HCT116 (cell line): Measurements from ENCODE around the gene CD302. TPM values are rescaled to one million over a fixed set of nuclear protein-coding genes. Genes with fewer than 3 reads are reported as not detected.

Source experiments
- ATAC-seq: fragments of 200-7000 bp; cut with Tn5 transposase; 2 replicates; pipeline ENCODE4 v1.9.1; 2020; ENCODE audit warnings: mild to moderate bottlenecking, moderate library complexity
- BruUV-seq: library from RNA; stranded (reverse); fragments of 400-500 nt; replicated peaks from 2 replicates; lab custom pipeline; 2021; lab: Mats Ljungman, UMichigan
- CTCF ChIA-PET: fragments of 300-600 bp; sonication (Branson Sonifier 250); formaldehyde crosslinking; loops from one replicate; lab custom pipeline; 2021; ENCODE audit warnings: antibody characterized with exemption; lab: Charles Lee
- POLR2A ChIA-PET: fragments of 300-600, 350-600 bp; sonication (Branson Sonifier 250); formaldehyde crosslinking; loops from one replicate; lab custom pipeline; 2021; ENCODE audit warnings: antibody characterized with exemption; lab: Charles Lee
- RAD21 ChIA-PET, 2 experiments: fragments of 300-600 bp; sonication (Branson Sonifier 250); formaldehyde crosslinking; loops; one replicate each; lab custom pipeline; 2023; ENCODE audit warnings: low total read pairs in 2 of 2; ENCODE audit not compliant: uncharacterized antibody in 2 of 2, unreplicated experiment in 2 of 2, low non-redundant PET in 1 of 2; lab: Charles Lee
- DNase-seq: peaks from one replicate; pipeline ENCODE4 v3.0.0-alpha.2; 2010; ENCODE audit warnings: low read depth, low spot score
- H2AFZ ChIP-seq: fragments of 200-600 bp; shearing (Covaris generic), sonication (generic); 2 replicates; pipeline ENCODE4 v1.6.1; 2017; ENCODE audit warnings: low read depth, mixed run types, mixed read lengths, antibody characterized with exemption, low read length; ENCODE audit not compliant: poor library complexity, severe bottlenecking
- H3K27ac ChIP-seq: 2 replicates; pipeline ENCODE4 v1.5.1; 2012; ENCODE audit warnings: low read depth, low read length
- H3K27me3 ChIP-seq: fragments of 200-600 bp; sonication (generic); 2 replicates; pipeline ENCODE4 v1.6.1; 2016; ENCODE audit warnings: mixed run types, low read length, mixed read lengths; ENCODE audit not compliant: insufficient read depth
- H3K36me3 ChIP-seq, 2 experiments: fragments of 200-500 bp in 1 of 2; fragments of 200-600 bp in 1 of 2; sonication (Bioruptor generic) in 1 of 2; sonication (generic) in 1 of 2; 2 replicates each; pipeline versions ENCODE4 v1.5.1 to v1.6.1; 2014 to 2016; ENCODE audit warnings: low read length in 2 of 2, inconsistent platforms in 1 of 2, mixed read lengths in 1 of 2, mixed run types in 1 of 2; ENCODE audit not compliant: insufficient read depth in 2 of 2, control insufficient read depth in 1 of 2
- H3K4me1 ChIP-seq, 2 experiments: fragments of 200-600 bp in 1 of 2; sonication (generic) in 1 of 2; 2 replicates each; pipeline versions ENCODE4 v1.5.1 to v1.6.1; 2012 to 2017; ENCODE audit warnings: low read length in 2 of 2, inconsistent platforms in 1 of 2, mild to moderate bottlenecking in 1 of 2, mixed read lengths in 1 of 2, mixed run types in 1 of 2, moderate library complexity in 1 of 2; ENCODE audit not compliant: insufficient read depth in 2 of 2, control insufficient read depth in 1 of 2
- H3K4me2 ChIP-seq: fragments of 200-600 bp; sonication (generic); 2 replicates; pipeline ENCODE4 v1.6.1; 2017; ENCODE audit warnings: mixed run types, low read length, mixed read lengths
- H3K4me3 ChIP-seq, 2 experiments: fragments of 200-600 bp in 1 of 2; sonication (generic) in 1 of 2; replicated peaks in 1 of 2; 2 replicates each; pipeline ENCODE4 v1.5.1; 2011 to 2016; ENCODE audit warnings: low read length in 2 of 2, control low read depth in 1 of 2, low read depth in 1 of 2, mild to moderate bottlenecking in 1 of 2, mixed read lengths in 1 of 2, mixed run types in 1 of 2
- H3K79me2 ChIP-seq: fragments of 200-600 bp; sonication (generic); 2 replicates; pipeline ENCODE4 v1.6.1; 2017; ENCODE audit warnings: mild to moderate bottlenecking, mixed run types, low read length, moderate library complexity, mixed read lengths; ENCODE audit not compliant: insufficient read depth
- H3K9ac ChIP-seq: fragments of 200-600 bp; sonication (generic); 2 replicates; pipeline ENCODE4 v1.6.1; 2016; ENCODE audit warnings: low read length, mixed read lengths
- H3K9me2 ChIP-seq: fragments of 200-600 bp; sonication (generic), shearing (Covaris generic); 2 replicates; pipeline ENCODE4 v1.6.1; 2017; ENCODE audit warnings: mixed run types, mild to moderate bottlenecking, moderate library complexity; ENCODE audit not compliant: insufficient read depth
- H3K9me3 ChIP-seq, 2 experiments: fragments of 200-500 bp in 1 of 2; fragments of 200-600 bp in 1 of 2; sonication (Bioruptor generic) in 1 of 2; sonication (generic) in 1 of 2; 2 replicates each; pipeline ENCODE4 v1.6.1; 2014 to 2017; ENCODE audit warnings: low read length in 2 of 2, mixed read lengths in 2 of 2, inconsistent platforms in 1 of 2, low read depth in 1 of 2, mild to moderate bottlenecking in 1 of 2, mixed run types in 1 of 2, moderate library complexity in 1 of 2; ENCODE audit not compliant: control insufficient read depth in 1 of 2, insufficient read depth in 1 of 2
- H4K20me1 ChIP-seq: fragments of 200-600 bp; sonication (generic), shearing (Covaris generic); 2 replicates; pipeline ENCODE4 v1.6.1; 2017; ENCODE audit warnings: mixed run types, mild to moderate bottlenecking, moderate library complexity; ENCODE audit not compliant: insufficient read depth
- CBX3 ChIP-seq: IDR thresholded peaks from 2 replicates; pipeline ENCODE4 v1.6.1; 2012; ENCODE audit warnings: low read depth
- CEBPB ChIP-seq: IDR thresholded peaks from 2 replicates; pipeline ENCODE4 v1.6.1; 2012; ENCODE audit warnings: low read depth
- CTCF ChIP-seq, 3 experiments: fragments of 200-600 bp in 1 of 3; sonication (generic) in 1 of 3; IDR thresholded peaks in 2 of 3; conservative IDR thresholded peaks in 1 of 3; 2 replicates each; pipeline ENCODE4 v1.5.1; 2012 to 2017; ENCODE audit warnings: low read depth in 2 of 3, low read length in 2 of 3, antibody characterized with exemption in 1 of 3, borderline replicate concordance in 1 of 3, control low read depth in 1 of 3, mild to moderate bottlenecking in 1 of 3, mixed read lengths in 1 of 3, mixed run types in 1 of 3, moderate library complexity in 1 of 3; ENCODE audit not compliant: insufficient read depth in 1 of 3
- EGR1 ChIP-seq: IDR thresholded peaks from 2 replicates; pipeline ENCODE4 v1.6.1; 2012; ENCODE audit warnings: low read depth
- EZH2 ChIP-seq: fragments of 200-600 bp; sonication (generic); IDR thresholded peaks from 2 replicates; pipeline ENCODE4 v1.6.1; 2017; ENCODE audit warnings: antibody characterized with exemption, mixed run types
- EZH2phosphoT487 ChIP-seq: fragments of 200-600 bp; IDR thresholded peaks from 2 replicates; pipeline ENCODE4 v1.6.1; 2018; ENCODE audit warnings: antibody characterized with exemption, borderline replicate concordance
- FOSL1 ChIP-seq: IDR thresholded peaks from 2 replicates; pipeline ENCODE4 v1.6.1; 2012; ENCODE audit warnings: low read depth
- JUND ChIP-seq: IDR thresholded peaks from 2 replicates; pipeline ENCODE4 v1.6.1; 2012
- MAX ChIP-seq: IDR thresholded peaks from 2 replicates; pipeline ENCODE4 v1.6.1; 2012
- POLR2A ChIP-seq: IDR thresholded peaks from 2 replicates; pipeline ENCODE4 v1.7.0; 2011; ENCODE audit warnings: borderline replicate concordance; ENCODE audit not compliant: insufficient read depth, insufficient read length; ENCODE audit errors: extremely low read depth
- POLR2AphosphoS5 ChIP-seq: IDR thresholded peaks from 2 replicates; pipeline ENCODE4 v1.6.1; 2011; ENCODE audit warnings: mild to moderate bottlenecking, low read depth, low read length, moderate library complexity
- REST ChIP-seq: IDR thresholded peaks from 2 replicates; pipeline ENCODE4 v1.6.1; 2012; ENCODE audit warnings: low read depth
- SP1 ChIP-seq: IDR thresholded peaks from 2 replicates; pipeline ENCODE4 v1.6.1; 2012; ENCODE audit warnings: low read depth
- SRF ChIP-seq: IDR thresholded peaks from 2 replicates; pipeline ENCODE4 v1.6.1; 2012; ENCODE audit warnings: low read depth
- TCF7L2 ChIP-seq: IDR thresholded peaks from 2 replicates; pipeline ENCODE4 v1.7.0; 2011; ENCODE audit warnings: borderline replicate concordance, inconsistent platforms; ENCODE audit not compliant: insufficient read depth, insufficient read length; ENCODE audit errors: extremely low read depth
- YY1 ChIP-seq: IDR thresholded peaks from 2 replicates; pipeline ENCODE4 v1.6.1; 2011; ENCODE audit warnings: low read length, low read depth, moderate library complexity, mild to moderate bottlenecking; ENCODE audit not compliant: insufficient replicate concordance; ENCODE audit errors: extremely low read depth
- ZBTB33 ChIP-seq: IDR thresholded peaks from 2 replicates; pipeline ENCODE4 v1.6.1; 2011; ENCODE audit warnings: mild to moderate bottlenecking, low read length, moderate library complexity; ENCODE audit not compliant: insufficient replicate concordance; ENCODE audit errors: extremely low read depth
- ZFX ChIP-seq: fragments of 450-650 bp; IDR thresholded peaks from 2 replicates; pipeline ENCODE4 v1.6.1; 2017
- ZNF274 ChIP-seq: fragments of 200-500 bp; sonication (Bioruptor generic); IDR thresholded peaks from 2 replicates; pipeline ENCODE4 v1.6.1; 2014; ENCODE audit warnings: mild to moderate bottlenecking, low read depth, low read length, inconsistent platforms
- intact Hi-C: fragments of 100-400 bp; cut with micrococcal nuclease; formaldehyde crosslinking; loops from 2 replicates; pipeline ENCODE4 v1.10.0; 2022
- total RNA-seq: library from RNA; stranded (reverse); gene quantifications from one replicate; pipeline ENCODE4 v1.2.1, GENCODE V29; 2021; ENCODE audit not compliant: unreplicated experiment

The CD302 gene
- total RNA-seq, 1 experiment from 2014 or later: 0.15 TPM

- H3K4me3 ChIP-seq: no peak overlapping the region
- no peak for DNase-seq
- peaks cover 22% of the 10 kb centered on the region; the same call in 1 of the 2 replicates for H4K20me1 ChIP-seq
- H3K9me2 ChIP-seq: no peaks in the 10 kb centered on the region
- no peak overlapping the region for H3K4me2 ChIP-seq
- ChIA-PET POLR2A (no interaction called here), CTCF (no interaction called here), RAD21 (no interaction called here)
- ATAC-seq: peak; percentile 74; the same call in 1 of the 2 replicates
- peaks cover 100% of the 10 kb centered on the region for H3K79me2 ChIP-seq
- no peak overlapping the region for H2AFZ ChIP-seq
- BruUV-seq: no TSS peak
- no peaks in the 10 kb centered on the region for H3K9me3 ChIP-seq
- H3K9ac ChIP-seq: no peak overlapping the region
- TF ChIP-seq CBX3 (no peak), CEBPB (no peak), POLR2AphosphoS5 (no peak), EZH2 (no peak), CTCF (IDR thresholded peaks at IDR 0.05 in 2 of 3, conservative IDR thresholded peaks at IDR 0.05 in 1 of 3; ENCODE audit: borderline replicate concordance in 1 of 3, insufficient read depth in 1 of 3, low read depth in 2 of 3, low read length in 2 of 3) (no peak), ZBTB33 (no peak), YY1 (no peak), SP1 (no peak), ZFX (no peak), MAX (no peak), JUND (no peak), FOSL1 (no peak), ZNF274 (no peak), SRF (no peak), REST (no peak), POLR2A (no peak), EZH2phosphoT487 (no peak), EGR1 (no peak), TCF7L2 (no peak)
- H3K4me1 ChIP-seq: peaks cover 0 to 6% of the 10 kb centered on the region in 2 experiments; a peak in 2 of 4 replicates
- intact Hi-C loops: no loop called here
- H3K27me3 ChIP-seq: no peaks in the 10 kb centered on the region
- H3K36me3 ChIP-seq: peaks cover 21 to 27% of the 10 kb centered on the region in 2 experiments
- H3K27ac ChIP-seq: no peak overlapping the region
These were observed 59.3 kb downstream of the CD302 start for GRCh38 chr2:159738509-159739390.
